ENCODE data around the gene NFATC2. TPM values are rescaled to one million over a fixed set of nuclear protein-coding genes. Genes with fewer than 3 reads are reported as not detected.

Gene NFATC2
- polyA plus RNA-seq, 1 of the 3 experiments (the other 2 are of a cell fraction): 0.36 TPM

DNA sequence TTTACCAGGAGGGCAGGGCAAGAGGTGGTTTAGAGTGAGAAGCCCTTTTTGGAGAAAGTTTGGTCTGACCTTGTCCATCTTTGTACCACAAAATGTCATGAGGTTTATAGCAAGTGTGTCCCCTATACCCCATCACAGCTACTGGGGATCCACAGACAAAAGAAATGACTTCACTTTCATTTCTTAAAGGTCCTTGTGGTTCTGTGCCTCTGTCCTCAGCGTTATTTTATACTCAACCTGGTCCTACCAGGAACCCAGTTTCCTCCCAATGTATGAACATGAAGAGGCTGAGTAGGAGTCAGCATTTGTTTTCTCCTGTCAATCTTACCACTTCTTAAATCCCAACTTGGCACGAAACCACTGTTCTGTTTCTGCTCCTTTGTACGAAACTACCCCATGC is 157.6 kb downstream of the NFATC2 start (continued):
- TF ChIP-seq, protein P1, sequence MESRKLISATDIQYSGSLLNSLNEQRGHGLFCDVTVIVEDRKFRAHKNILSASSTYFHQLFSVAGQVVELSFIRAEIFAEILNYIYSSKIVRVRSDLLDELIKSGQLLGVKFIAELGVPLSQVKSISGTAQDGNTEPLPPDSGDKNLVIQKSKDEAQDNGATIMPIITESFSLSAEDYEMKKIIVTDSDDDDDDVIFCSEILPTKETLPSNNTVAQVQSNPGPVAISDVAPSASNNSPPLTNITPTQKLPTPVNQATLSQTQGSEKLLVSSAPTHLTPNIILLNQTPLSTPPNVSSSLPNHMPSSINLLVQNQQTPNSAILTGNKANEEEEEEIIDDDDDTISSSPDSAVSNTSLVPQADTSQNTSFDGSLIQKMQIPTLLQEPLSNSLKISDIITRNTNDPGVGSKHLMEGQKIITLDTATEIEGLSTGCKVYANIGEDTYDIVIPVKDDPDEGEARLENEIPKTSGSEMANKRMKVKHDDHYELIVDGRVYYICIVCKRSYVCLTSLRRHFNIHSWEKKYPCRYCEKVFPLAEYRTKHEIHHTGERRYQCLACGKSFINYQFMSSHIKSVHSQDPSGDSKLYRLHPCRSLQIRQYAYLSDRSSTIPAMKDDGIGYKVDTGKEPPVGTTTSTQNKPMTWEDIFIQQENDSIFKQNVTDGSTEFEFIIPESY (IDR thresholded peaks at IDR 0.05; ENCODE audit: borderline replicate concordance, low read depth): no peak
- TF ChIP-seq EZH2phosphoT487 (IDR thresholded peaks at IDR 0.05; ENCODE audit: borderline replicate concordance, low read depth) (no peak), YY1 (IDR thresholded peaks at IDR 0.05; ENCODE audit: low read depth) (no peak), FOSL2 (IDR thresholded peaks at IDR 0.05; ENCODE audit: borderline replicate concordance, low read depth) (no peak), RCOR1 (IDR thresholded peaks at IDR 0.05; ENCODE audit: low read length) (no peak)

- no peaks in the 10 kb centered on the region for H3K9me3 ChIP-seq
- H3K79me2 ChIP-seq (ENCODE audit: insufficient read depth): no peaks in the 10 kb centered on the region
- H4K20me1 ChIP-seq (ENCODE audit: insufficient read depth): no peaks in the 10 kb centered on the region
- no peak overlapping the region for H3K4me2 ChIP-seq
- H3K9me2 ChIP-seq: no peaks in the 10 kb centered on the region
- H3K4me1 ChIP-seq (ENCODE audit: control insufficient read depth in 1 of 2, insufficient read depth in 2 of 2, low read depth in 1 of 2, low read length in 1 of 2): peaks cover 0 to 10% of the 10 kb centered on the region in 2 experiments; a peak in 1 of 4 replicates
- no peak overlapping the region for H2AFZ ChIP-seq (ENCODE audit: low read depth)
- 90% methylated on average over 10 of the region's 11 CpGs for WGBS (ENCODE audit: low lambda C conversion rate)
- POLR2A ChIA-PET: no interaction called here
- no peaks in the 10 kb centered on the region for H3K27me3 ChIP-seq (ENCODE audit: insufficient read depth)
- H3K27ac ChIP-seq (ENCODE audit: low read depth in 2 of 2, low read length in 1 of 2): no peak overlapping the region
- CTCF ChIA-PET: interaction anchor here (0.8 to 4.0 kb wide), 4 partner anchors 11 to 211 kb away, joined by 3 to 46 read pairs (median 3); no protein-coding TSS in a partner anchor
- H3K9ac ChIP-seq: no peak overlapping the region
- H3K36me3 ChIP-seq (replicated peaks in 1 of 2; ENCODE audit: control insufficient read depth in 1 of 2, insufficient read depth in 2 of 2, low read length in 1 of 2): no peaks in the 10 kb centered on the region
- DNase-seq: no peak
- no peak overlapping the region for H3K4me3 ChIP-seq (ENCODE audit: low read depth in 2 of 2, low read length in 1 of 2)
- TF ChIP-seq, protein P2, sequence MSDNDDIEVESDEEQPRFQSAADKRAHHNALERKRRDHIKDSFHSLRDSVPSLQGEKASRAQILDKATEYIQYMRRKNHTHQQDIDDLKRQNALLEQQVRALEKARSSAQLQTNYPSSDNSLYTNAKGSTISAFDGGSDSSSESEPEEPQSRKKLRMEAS (IDR thresholded peaks at IDR 0.05; ENCODE audit: low read depth): no peak
- TF ChIP-seq MEF2A (IDR thresholded peaks at IDR 0.05; ENCODE audit: borderline replicate concordance, low read depth) (no peak), SIN3A (IDR thresholded peaks at IDR 0.05; ENCODE audit: borderline replicate concordance, low read depth, low read length) (no peak), RAD21 (IDR thresholded peaks at IDR 0.05; ENCODE audit: low read length) (no peak), MXI1 (IDR thresholded peaks at IDR 0.05; ENCODE audit: low read depth, low read length) (no peak), CHD2 (IDR thresholded peaks at IDR 0.05; ENCODE audit: low read length, partially characterized antibody) (no peak), GATA2 (CRISPR knock-in tag; IDR thresholded peaks at IDR 0.05) (no peak), REST (IDR thresholded peaks at IDR 0.05; ENCODE audit: low read depth, low read length) (no peak), GABPA (IDR thresholded peaks at IDR 0.05; ENCODE audit: low read depth) (no peak), FOSL2 (IDR thresholded peaks at IDR 0.05; ENCODE audit: borderline replicate concordance, low read depth) (no peak), RFX5 (IDR thresholded peaks at IDR 0.05; ENCODE audit: low read length) (no peak), FOXJ3 (CRISPR knock-in tag; IDR thresholded peaks at IDR 0.05) (no peak), TCF12 (IDR thresholded peaks at IDR 0.05) (no peak), POLR2AphosphoS5 (IDR thresholded peaks at IDR 0.05; ENCODE audit: low read depth, low read length) (no peak), SMC3 (IDR thresholded peaks at IDR 0.05; ENCODE audit: low read depth, low read length) (no peak)
- TF ChIP-seq, protein P3, sequence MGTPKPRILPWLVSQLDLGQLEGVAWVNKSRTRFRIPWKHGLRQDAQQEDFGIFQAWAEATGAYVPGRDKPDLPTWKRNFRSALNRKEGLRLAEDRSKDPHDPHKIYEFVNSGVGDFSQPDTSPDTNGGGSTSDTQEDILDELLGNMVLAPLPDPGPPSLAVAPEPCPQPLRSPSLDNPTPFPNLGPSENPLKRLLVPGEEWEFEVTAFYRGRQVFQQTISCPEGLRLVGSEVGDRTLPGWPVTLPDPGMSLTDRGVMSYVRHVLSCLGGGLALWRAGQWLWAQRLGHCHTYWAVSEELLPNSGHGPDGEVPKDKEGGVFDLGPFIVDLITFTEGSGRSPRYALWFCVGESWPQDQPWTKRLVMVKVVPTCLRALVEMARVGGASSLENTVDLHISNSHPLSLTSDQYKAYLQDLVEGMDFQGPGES (IDR thresholded peaks at IDR 0.05; ENCODE audit: low read depth, low read length): no peak
- TF ChIP-seq, protein P4, sequence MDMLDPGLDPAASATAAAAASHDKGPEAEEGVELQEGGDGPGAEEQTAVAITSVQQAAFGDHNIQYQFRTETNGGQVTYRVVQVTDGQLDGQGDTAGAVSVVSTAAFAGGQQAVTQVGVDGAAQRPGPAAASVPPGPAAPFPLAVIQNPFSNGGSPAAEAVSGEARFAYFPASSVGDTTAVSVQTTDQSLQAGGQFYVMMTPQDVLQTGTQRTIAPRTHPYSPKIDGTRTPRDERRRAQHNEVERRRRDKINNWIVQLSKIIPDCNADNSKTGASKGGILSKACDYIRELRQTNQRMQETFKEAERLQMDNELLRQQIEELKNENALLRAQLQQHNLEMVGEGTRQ (IDR thresholded peaks at IDR 0.05; ENCODE audit: borderline replicate concordance, low read depth, low read length): no peak
- H3F3A ChIP-seq (replicated peaks; ENCODE audit: insufficient read depth): peaks cover 12% of the 10 kb centered on the region
These were observed 158.5 kb downstream of the NFATC2 start for GRCh38 chr20:51383891-51384510.
